Suppressor macrophage (primary cell): Measurements from ENCODE around the gene OTUD4.

Experiments
- DNase-seq, 4 experiments: peaks; one replicate each; pipeline ENCODE4 v3.0.0-alpha.2; 2020 to 2022

OTUD4 gene

DNA sequence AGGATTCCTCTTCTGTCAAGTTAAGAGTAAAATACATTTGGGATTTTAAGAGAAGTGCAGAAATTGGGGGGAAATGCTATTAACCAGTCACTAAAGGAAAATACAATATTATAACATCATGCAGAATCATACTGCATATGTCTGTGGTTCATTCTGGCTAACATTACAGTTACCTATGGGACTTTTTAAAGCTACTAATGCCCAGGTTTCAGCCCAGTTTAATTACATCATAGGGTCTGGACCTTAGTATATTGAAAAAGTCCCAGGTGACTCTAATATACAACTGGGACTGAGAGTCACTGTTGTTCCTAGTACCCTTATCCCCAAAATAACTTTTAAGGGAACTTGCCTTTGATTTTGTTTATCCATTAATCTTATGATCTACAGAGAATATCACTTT, 72.3 kb downstream of the OTUD4 start:
- no peak for DNase-seq

DNA sequence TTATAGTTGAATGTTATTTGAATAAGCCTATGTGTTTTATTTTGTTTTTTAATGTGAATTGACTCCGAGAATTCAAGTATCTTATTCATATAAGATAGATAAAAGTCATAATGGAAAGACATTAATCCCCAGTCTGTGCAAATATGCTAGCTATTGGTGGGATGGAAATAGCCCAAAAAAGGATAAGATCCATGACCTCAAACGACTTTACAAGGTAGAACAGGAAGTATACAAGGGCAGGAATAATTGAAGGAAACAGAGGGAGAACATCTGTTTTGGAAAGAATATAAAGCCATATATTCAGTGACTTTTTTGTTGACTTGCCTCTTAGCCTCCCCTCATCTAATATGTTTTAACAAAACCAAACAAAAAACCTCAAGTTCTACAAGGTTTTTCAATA, 73.3 kb downstream of the OTUD4 start:
- DNase-seq, result no peak

DNA sequence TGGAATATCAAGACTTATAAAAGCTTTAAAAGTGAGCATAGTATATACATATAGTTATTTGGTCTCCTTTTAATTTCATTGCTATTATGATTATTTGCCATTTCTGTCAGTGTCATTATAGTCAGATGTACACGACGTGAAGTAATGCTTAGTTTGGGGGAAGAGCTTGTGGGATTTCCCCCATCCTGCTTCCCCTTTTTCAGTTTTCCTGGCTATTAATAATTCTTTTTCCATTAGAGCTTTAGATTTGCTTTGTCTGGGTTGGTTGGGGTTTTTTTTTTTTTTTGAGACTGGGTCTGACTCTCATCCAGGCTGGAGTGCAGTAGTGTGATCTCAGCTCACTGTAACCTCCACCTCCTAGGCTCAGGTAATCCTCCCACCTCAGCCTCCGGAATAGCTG, 76.9 kb downstream of the OTUD4 start:
- peak; percentile 56 to 89 (median 76) for DNase-seq

DNA sequence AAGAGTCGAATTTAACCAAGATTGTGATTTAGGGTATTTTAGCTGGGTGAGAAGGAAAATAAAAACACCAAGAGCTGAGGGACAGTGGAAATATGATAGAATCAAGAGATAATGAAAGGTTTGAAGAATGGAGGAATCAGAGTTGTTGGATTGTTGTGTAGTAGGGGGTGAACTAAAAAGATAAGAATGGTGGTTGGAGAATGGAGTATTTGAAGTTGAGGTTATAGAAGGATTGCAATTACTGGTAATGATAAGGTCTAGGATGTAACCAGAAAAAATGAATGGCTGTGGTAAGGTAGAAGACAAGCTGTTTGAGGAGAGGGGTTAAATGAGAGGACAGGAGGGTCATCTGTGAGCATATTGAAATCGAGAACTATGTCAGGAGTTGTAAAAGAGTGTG, 77.8 kb downstream of the OTUD4 start:
- DNase-seq, result no peak

DNA sequence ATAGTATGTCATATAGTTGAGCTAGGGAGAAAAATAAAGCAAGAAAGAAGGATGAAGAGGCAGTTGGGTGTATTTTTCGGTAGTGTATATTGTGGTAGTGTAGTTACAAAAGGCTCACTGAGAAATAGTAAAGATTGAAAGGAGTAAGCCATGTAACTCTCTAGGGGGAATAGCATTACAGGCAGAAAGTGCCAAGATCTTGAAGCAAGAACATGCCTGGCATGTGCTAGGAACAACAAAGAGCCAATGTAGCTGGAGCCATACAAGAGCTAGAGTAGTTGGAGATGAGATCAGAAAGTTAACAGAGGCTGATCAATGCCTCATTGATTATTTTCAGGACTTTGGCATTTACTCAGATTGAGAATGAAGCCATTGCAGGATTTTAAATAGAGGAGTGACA, 79.3 kb downstream of the OTUD4 start:
- DNase-seq, result no peak

DNA sequence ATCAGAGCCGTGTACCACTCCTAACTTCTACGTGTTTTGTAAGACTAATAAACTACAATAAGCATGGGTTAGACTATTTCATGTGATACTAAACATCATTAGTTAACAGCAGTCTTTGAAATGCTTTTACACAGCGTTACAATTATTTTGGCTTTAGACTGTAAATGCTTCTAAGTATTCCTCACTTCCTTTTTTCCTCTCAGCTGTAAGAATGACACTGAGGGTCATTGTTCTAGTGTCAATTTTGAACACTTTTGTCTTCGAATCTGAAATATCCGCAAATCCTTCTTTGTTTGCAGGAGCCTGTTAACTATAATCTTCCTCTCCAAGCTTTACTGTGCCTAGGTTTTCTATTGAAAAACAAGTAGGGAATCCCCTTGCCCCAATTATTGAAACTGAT, 80.7 kb downstream of the OTUD4 start:
- DNase-seq, result peak in 2 of 4 experiments; percentile 34 to 51

DNA sequence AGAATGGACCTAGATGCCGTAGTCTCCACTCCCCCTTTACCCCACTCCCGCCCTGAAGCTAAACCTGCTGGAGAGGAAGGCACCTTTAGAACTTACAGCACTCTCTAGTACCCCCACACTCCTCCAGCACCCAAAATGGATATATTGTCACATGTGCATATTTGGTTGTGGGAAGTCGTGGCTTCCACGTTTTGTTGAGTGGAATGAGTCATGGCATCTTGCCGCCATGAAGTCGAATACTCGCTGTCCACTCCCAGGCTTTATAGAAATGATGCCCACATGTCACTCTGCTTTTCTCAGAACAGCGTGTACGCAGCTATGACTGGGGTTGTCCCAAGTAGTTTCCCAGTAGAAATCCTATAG, 81.7 kb downstream of the OTUD4 start:
- peak; percentile 68 to 88 (median 72) for DNase-seq

DNA sequence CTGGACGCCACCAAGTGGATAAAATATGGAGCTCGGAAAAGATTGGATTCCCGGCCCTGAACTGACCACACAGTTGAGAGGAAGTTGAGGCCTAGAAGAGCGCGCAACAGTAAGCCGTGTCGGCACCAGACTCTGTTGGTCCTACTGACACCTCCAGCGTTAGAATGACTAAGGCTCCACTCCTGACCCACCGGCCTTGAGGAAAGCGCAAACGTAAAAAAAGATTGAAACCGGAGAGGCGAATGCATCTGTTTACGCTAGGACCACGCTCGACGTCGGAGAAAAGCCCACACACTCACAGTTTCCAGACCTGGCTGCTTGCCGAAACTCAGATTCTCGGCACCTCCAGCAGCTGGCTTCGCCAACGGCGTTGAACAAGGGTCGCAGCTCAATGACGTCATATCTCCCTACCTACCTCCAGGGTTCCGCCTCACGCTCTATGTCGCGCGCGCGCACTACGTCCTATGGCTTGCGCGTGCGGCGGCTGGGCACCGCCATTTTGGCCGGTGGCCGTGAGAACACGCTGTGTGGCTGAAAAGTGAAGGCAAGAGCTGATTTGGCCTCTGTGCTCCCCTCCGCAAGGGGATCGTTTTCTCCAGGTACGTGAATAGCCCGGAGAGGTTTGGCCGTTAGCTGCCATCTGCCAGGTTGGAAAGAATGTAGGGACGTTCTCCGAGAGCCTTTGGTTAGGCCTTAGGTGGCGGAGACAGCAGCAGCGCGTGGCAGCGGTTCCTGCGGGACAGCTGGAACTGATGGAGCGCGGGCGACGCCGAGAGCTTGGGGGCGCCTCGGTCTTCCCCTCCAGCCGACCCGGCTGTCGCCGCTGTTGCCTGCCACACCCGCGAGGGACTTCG, 82.3 kb downstream of the OTUD4 start, which contains the start of the genes ABCE1 and ANAPC10:
ABCE1 (plus strand) TSS at position 491 of the 854 bp plus-strand sequence. CDS start 6,102 bp downstream, outside the sequence.
ANAPC10 (minus strand) TSS at position 376 of the 854 bp plus-strand sequence. CDS start 2,097 bp downstream, outside the sequence.
- DNase-seq, result peak; percentile 98 to 100 (median 99)

DNA sequence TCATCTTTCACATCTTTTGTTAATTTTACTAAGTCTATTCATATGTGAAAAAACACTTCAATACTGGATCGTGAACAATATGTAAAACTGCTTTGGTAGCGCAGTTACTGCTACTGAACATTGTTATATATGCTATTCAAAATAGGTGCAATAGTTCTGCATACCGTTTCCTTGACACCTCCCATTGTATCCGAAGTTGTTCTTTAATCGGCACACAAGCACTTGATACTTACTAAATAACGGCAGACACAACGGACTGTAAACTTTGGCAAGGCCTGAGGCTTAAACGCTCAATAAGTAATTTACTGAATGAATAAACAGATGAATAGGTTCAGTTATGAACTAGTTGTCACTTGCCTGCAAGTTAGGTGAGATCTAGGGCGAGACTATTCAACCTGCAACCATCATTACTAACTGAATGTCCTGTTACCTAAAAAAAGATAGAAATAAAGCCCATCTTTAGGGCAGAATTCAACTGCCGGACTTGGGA, 83.0 kb downstream of the OTUD4 start:
- DNase-seq, result peak in 1 of 4 experiments; percentile 2

DNA sequence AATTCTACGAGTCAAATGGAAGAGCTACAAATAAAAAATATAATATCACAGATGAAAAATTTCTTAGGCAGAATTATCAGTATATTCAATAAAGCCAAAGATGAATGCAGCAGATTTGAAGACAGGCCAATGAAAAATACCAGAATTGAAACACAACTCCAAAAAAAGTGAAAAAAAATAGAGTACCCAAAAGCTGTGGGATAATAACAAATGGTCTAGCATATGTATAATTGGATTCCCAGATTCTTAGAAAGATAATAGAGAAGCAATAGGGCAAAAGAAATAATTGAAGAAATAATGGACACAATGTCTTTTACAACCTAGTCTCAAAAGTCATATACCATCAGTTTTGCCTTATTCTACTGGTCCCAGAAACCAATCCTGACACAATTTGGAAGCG, 86.8 kb downstream of the OTUD4 start:
- DNase-seq, result no peak

DNA sequence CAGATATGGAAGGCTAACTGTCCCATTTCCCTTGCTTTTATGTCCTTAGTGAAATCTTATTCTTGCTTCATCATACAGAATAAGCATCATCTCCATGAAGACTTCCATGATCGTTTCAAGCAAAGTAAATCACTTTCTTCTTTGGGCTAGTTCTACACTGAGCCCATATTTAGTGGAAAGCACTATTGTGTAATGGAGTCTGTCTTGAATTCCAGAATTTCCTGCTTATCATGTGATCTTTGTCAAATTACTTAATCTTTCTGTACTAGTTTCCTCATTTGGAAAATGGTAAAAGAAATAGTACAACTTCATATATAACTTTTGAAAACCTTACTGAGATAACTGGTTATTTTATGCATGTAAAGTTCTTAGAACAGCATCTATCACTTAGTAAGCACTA, 90.0 kb downstream of the OTUD4 start:
- DNase-seq, result peak in 2 of 4 experiments; percentile 54 to 62

DNA sequence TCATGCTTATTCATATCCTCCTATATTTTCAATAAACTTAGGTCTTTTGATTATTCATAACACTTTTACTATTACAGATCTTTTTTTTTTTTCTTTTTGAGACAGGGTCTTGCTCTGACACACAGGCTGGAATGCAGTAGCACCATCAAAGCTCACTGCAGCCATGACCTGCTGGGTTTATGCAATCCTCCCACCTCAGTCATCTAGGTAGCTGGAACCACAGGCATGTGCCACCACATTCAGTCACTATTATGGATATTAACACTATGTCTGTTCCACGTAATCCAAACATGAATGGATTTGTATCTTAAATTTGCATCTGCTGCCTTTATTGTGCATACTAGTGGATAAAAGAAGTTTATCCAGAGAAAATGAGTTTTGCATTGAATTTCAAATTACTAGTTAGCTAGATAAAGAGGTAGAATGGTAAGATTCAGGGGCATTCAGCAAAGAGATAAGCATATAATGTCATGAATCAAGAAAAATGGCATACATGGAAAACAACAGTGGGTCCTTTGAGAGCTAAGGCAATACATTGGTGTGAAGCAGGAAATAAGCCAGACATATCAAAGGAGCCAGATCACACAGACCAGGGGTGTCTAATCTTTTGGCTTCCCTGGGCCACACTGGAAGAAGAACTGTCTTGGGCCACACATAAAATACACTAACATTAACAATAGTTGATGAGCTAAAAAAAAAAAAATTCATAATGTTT, 96.3 kb downstream of the OTUD4 start:
- DNase-seq, result no peak
